NCI-H1417 treated with DMSO at 0.1 percent for 48 hours (cell line): ENCODE results near the gene C16orf96.

Experiments
- DNase-seq: peaks from one replicate; lab custom pipeline; 2025; lab: John Stamatoyannopoulos, UW

Gene C16orf96

GRCh38 chr16:4618645-4619418, 62.7 kb downstream of the C16orf96 start:
- no peak for DNase-seq

- no peak for DNase-seq
Observed at GRCh38 chr16:4623593-4623992, 67.5 kb downstream of the C16orf96 start.

- peak; percentile 63 for DNase-seq
Observed at GRCh38 chr16:4624015-4624826, 68.1 kb downstream of the C16orf96 start, which contains the start of gene MGRN1. TSS of gene MGRN1 (plus strand) at chr16:4624826. CDS start at chr16:4624961, 135 bp downstream.

- no peak for DNase-seq
Observed at GRCh38 chr16:4624827-4625559, 68.9 kb downstream of the C16orf96 start.

GRCh38 chr16:4625560-4626159, 69.5 kb downstream of the C16orf96 start:
- no peak for DNase-seq

- DNase-seq = no peak
Observed at GRCh38 chr16:4626396-4626795, 70.3 kb downstream of the C16orf96 start.

GRCh38 chr16:4628283-4628682, 72.1 kb downstream of the C16orf96 start:
- no peak for DNase-seq

GRCh38 chr16:4631444-4631843, 75.3 kb downstream of the C16orf96 start:
- no peak for DNase-seq

GRCh38 chr16:4633910-4634635, 77.9 kb downstream of the C16orf96 start:
- no peak for DNase-seq

- DNase-seq = no peak
Observed at GRCh38 chr16:4634768-4635167, 78.6 kb downstream of the C16orf96 start.

GRCh38 chr16:4636196-4636595, 80.1 kb downstream of the C16orf96 start:
- no peak for DNase-seq

- no peak for DNase-seq
Observed at GRCh38 chr16:4637501-4638166, 81.5 kb downstream of the C16orf96 start.

- DNase-seq = no peak
Observed at GRCh38 chr16:4639899-4640509, 83.9 kb downstream of the C16orf96 start.

- DNase-seq = no peak
Observed at GRCh38 chr16:4640572-4641305, 84.6 kb downstream of the C16orf96 start.

- no peak for DNase-seq
Observed at GRCh38 chr16:4641306-4641687, 85.2 kb downstream of the C16orf96 start.

- no peak for DNase-seq
Observed at GRCh38 chr16:4641895-4642294, 85.8 kb downstream of the C16orf96 start.

- DNase-seq = no peak
Observed at GRCh38 chr16:4646773-4647643, 90.9 kb downstream of the C16orf96 start.

- no peak for DNase-seq
Observed at GRCh38 chr16:4647644-4647980, 91.5 kb downstream of the C16orf96 start.

GRCh38 chr16:4648917-4649316, 92.8 kb downstream of the C16orf96 start:
- no peak for DNase-seq
